SK-N-SH (cell line): ENCODE results near the gene TMPRSS11D. TPM values are rescaled to one million over a fixed set of nuclear protein-coding genes. Genes with fewer than 3 reads are reported as not detected.

Experiments used
- CTCF ChIA-PET: fragments of 300-600, 350-600 bp; formaldehyde crosslinking; extraction: SDS; loops from one replicate; lab custom pipeline; 2021; lab: Yijun Ruan, JAX
- POLR2A ChIA-PET: fragments of 350-600 bp; sonication (Branson Sonifier 250); formaldehyde crosslinking; extraction: SDS; loops from one replicate; lab custom pipeline; 2020; ENCODE audit warnings: antibody characterized with exemption, inconsistent platforms; lab: Yijun Ruan, JAX
- DNase-seq: peaks from one replicate; pipeline ENCODE4 v3.0.0; 2012
- H2AFZ ChIP-seq: fragments of 200-600 bp; sonication (generic); 2 replicates; pipeline ENCODE4 v1.8.1; 2016; ENCODE audit warnings: antibody characterized with exemption, mild to moderate bottlenecking, low read depth
- H3F3A ChIP-seq: fragments of 200-600 bp; sonication (generic); replicated peaks from 2 replicates; pipeline ENCODE3; 2016; ENCODE audit warnings: antibody characterized with exemption, mild to moderate bottlenecking; ENCODE audit not compliant: insufficient read depth
- H3K27ac ChIP-seq, 2 experiments: fragments of 200-500 bp in 1 of 2; fragments of 200-600 bp in 1 of 2; sonication (Bioruptor generic) in 1 of 2; sonication (generic), shearing (Covaris generic) in 1 of 2; 2 replicates each; pipeline versions ENCODE4 v1.5.1 to v1.6.1; 2014 to 2016; ENCODE audit warnings: low read depth in 2 of 2, inconsistent platforms in 1 of 2, low read length in 1 of 2, mild to moderate bottlenecking in 1 of 2, mixed read lengths in 1 of 2
- H3K27me3 ChIP-seq: fragments of 200-600 bp; sonication (generic), shearing (Covaris generic); 2 replicates; pipeline ENCODE4 v1.6.1; 2016; ENCODE audit warnings: mixed run types; ENCODE audit not compliant: insufficient read depth
- H3K36me3 ChIP-seq, 2 experiments: fragments of 200-500 bp in 1 of 2; fragments of 200-600 bp in 1 of 2; sonication (Bioruptor generic) in 1 of 2; sonication (generic) in 1 of 2; replicated peaks in 1 of 2; 2 replicates each; pipeline versions ENCODE3 to v1.5.1; 2014 to 2016; ENCODE audit warnings: low read length in 1 of 2, mild to moderate bottlenecking in 1 of 2; ENCODE audit not compliant: insufficient read depth in 2 of 2, control insufficient read depth in 1 of 2
- H3K4me1 ChIP-seq, 2 experiments: fragments of 200-500 bp in 1 of 2; fragments of 200-600 bp in 1 of 2; sonication (Bioruptor generic) in 1 of 2; sonication (generic), shearing (Covaris generic) in 1 of 2; 2 replicates each; pipeline versions ENCODE4 v1.5.1 to v1.6.1; 2014 to 2016; ENCODE audit warnings: low read depth in 1 of 2, low read length in 1 of 2, mixed run types in 1 of 2; ENCODE audit not compliant: insufficient read depth in 2 of 2, control insufficient read depth in 1 of 2
- H3K4me2 ChIP-seq: fragments of 200-600 bp; sonication (generic), shearing (Covaris generic); 2 replicates; pipeline ENCODE4 v1.6.1; 2017; ENCODE audit warnings: mixed run types
- H3K4me3 ChIP-seq, 2 experiments: fragments of 200-500 bp in 1 of 2; fragments of 200-600 bp in 1 of 2; sonication (Bioruptor generic) in 1 of 2; sonication (generic), shearing (Covaris generic) in 1 of 2; 2 replicates each; pipeline versions ENCODE4 v1.5.1 to v1.8.1; 2014 to 2016; ENCODE audit warnings: low read depth in 2 of 2, inconsistent platforms in 1 of 2, low read length in 1 of 2, mild to moderate bottlenecking in 1 of 2, mixed read lengths in 1 of 2, moderate library complexity in 1 of 2
- H3K79me2 ChIP-seq: fragments of 200-600 bp; sonication (generic); 2 replicates; pipeline ENCODE4 v1.8.1; 2017; ENCODE audit warnings: mild to moderate bottlenecking; ENCODE audit not compliant: insufficient read depth
- H3K9ac ChIP-seq: fragments of 200-600 bp; sonication (generic); 2 replicates; pipeline ENCODE4 v1.6.1; 2017; ENCODE audit warnings: mixed run types
- H3K9me2 ChIP-seq: fragments of 200-600 bp; sonication (generic); 2 replicates; pipeline ENCODE4 v1.6.1; 2017; ENCODE audit warnings: mixed run types
- H3K9me3 ChIP-seq: fragments of 200-600 bp; sonication (generic); 2 replicates; pipeline ENCODE4 v1.6.1; 2017; ENCODE audit warnings: mixed run types, mild to moderate bottlenecking, moderate library complexity
- H4K20me1 ChIP-seq: fragments of 200-600 bp; sonication (generic); 2 replicates; pipeline ENCODE4 v1.6.1; 2017; ENCODE audit warnings: mild to moderate bottlenecking, mixed run types; ENCODE audit not compliant: insufficient read depth
- GATA2 ChIP-seq: sonication (generic); formaldehyde crosslinking; IDR thresholded peaks from 2 replicates; pipeline ENCODE4 v1.5.0; 2020; ENCODE audit warnings: mild to moderate bottlenecking, missing genetic modification reagents
- RAD21 ChIP-seq: IDR thresholded peaks from 2 replicates; pipeline ENCODE4 v1.6.1; 2012; ENCODE audit warnings: mild to moderate bottlenecking, low read length
- TAF1 ChIP-seq: IDR thresholded peaks from 2 replicates; pipeline ENCODE4 v1.6.1; 2012; ENCODE audit warnings: low read depth, mild to moderate bottlenecking, low read length, moderate library complexity, borderline replicate concordance
- WGBS: methylation state at CpG from one replicate; pipeline ENCODE4 v1.1.6; 2017; ENCODE audit warnings: low lambda C conversion rate; 5-methylcytosine and 5-hydroxymethylcytosine counted together
- polyA plus RNA-seq, 3 experiments: library from polyadenylated mRNA; depleted of rRNA; stranded (reverse); fragments of >200 nt; gene quantifications; 2 replicates each; pipeline ENCODE4 v1.2.3, GENCODE V29; 2012
- TF ChIP-seq, protein P1 (sequence below): IDR thresholded peaks from 2 replicates; pipeline ENCODE4 v1.4.0; 2012; ENCODE audit warnings: low read depth, borderline replicate concordance

Gene TMPRSS11D
- polyA plus RNA-seq, 1 of the 3 experiments (the other 2 are of a cell fraction): 0.02 TPM

DNA sequence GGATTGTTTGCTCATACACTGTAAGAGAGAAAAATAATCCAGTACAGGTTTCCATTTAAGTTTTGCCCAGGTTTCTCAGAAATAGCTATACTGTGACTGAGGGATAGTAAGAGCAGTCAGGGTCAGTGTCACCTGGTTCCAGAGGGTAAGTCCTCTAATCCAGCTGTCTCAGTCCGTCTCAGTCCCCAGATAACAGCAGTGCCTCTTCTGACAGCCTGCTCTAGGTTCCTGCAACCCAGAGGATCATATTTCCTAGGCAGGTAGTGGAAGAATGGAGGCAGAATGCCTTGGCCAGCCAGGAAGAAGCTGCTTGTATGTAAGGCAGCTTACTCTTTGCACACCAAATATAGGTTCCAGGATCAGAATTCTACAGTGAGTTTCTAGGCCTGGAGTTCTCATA lies 107.1 kb downstream of the TMPRSS11D start:
- no peaks in the 10 kb centered on the region for H3F3A ChIP-seq
- TF ChIP-seq RAD21 (no peak), TAF1 (no peak), GATA2 (CRISPR knock-in tag) (no peak)
- TF ChIP-seq, protein P1, sequence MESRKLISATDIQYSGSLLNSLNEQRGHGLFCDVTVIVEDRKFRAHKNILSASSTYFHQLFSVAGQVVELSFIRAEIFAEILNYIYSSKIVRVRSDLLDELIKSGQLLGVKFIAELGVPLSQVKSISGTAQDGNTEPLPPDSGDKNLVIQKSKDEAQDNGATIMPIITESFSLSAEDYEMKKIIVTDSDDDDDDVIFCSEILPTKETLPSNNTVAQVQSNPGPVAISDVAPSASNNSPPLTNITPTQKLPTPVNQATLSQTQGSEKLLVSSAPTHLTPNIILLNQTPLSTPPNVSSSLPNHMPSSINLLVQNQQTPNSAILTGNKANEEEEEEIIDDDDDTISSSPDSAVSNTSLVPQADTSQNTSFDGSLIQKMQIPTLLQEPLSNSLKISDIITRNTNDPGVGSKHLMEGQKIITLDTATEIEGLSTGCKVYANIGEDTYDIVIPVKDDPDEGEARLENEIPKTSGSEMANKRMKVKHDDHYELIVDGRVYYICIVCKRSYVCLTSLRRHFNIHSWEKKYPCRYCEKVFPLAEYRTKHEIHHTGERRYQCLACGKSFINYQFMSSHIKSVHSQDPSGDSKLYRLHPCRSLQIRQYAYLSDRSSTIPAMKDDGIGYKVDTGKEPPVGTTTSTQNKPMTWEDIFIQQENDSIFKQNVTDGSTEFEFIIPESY: no peak
- no peak overlapping the region for H3K4me3 ChIP-seq
- no peaks in the 10 kb centered on the region for H4K20me1 ChIP-seq
- POLR2A ChIA-PET: no interaction called here
- H3K4me1 ChIP-seq: peaks cover 2 to 5% of the 10 kb centered on the region in 2 experiments; a peak in 1 of 4 replicates
- H3K9me3 ChIP-seq: no peaks in the 10 kb centered on the region
- CTCF ChIA-PET: interaction anchor here (0.7 to 2.3 kb wide), 2 partner anchors 26 to 30 kb away, joined by 3 to 10 read pairs; no protein-coding TSS in a partner anchor
- H3K27me3 ChIP-seq: no peaks in the 10 kb centered on the region
- no peak for DNase-seq
- no peak overlapping the region for H3K4me2 ChIP-seq
- no peak overlapping the region for H3K9ac ChIP-seq
- no peaks in the 10 kb centered on the region for H3K36me3 ChIP-seq
- H3K79me2 ChIP-seq: no peaks in the 10 kb centered on the region
- 44% methylated on average over 1 of the region's 1 CpG for WGBS
- H3K9me2 ChIP-seq: no peaks in the 10 kb centered on the region
- H2AFZ ChIP-seq: no peak overlapping the region
- H3K27ac ChIP-seq: no peak overlapping the region

Other genes with a start within 250 kb of the TMPRSS11D start
- gene UBA6, start 182.8 kb downstream of the TMPRSS11D start, polyA plus RNA-seq (2012; rRNA removed): 50.6 and 51.0 TPM in 2 replicates
- 0.02 and 0.06 TPM in 2 replicates for gene GNRHR, start 129.6 kb downstream of the TMPRSS11D start, polyA plus RNA-seq (2012; rRNA removed)
- not detected in 2 replicates for gene TMPRSS11A, start 79.5 kb upstream of the TMPRSS11D start, polyA plus RNA-seq (2012; rRNA removed)
- gene TMPRSS11F, start 245.9 kb upstream of the TMPRSS11D start, polyA plus RNA-seq (2012; rRNA removed): not detected in 2 replicates